Vagina (tissue), 2 donors: ENCODE measurements around the gene MAIP1. TPM values are rescaled to one million over a fixed set of nuclear protein-coding genes. Genes with fewer than 3 reads are reported as not detected.

ENCODE experiments used
- DNase-seq, 2 donors: peaks; one replicate each; pipeline ENCODE4 v3.0.0-alpha.2; 2017; ENCODE audit errors: extremely low spot score in 2 of 2
- H3K27ac ChIP-seq: fragments of 200-600 bp; sonication (generic); one replicate; pipeline ENCODE4 v1.5.1; 2019
- H3K27me3 ChIP-seq: fragments of 200-600 bp; sonication (generic); one replicate; pipeline ENCODE4 v1.5.1; 2019
- H3K36me3 ChIP-seq, 2 donors: fragments of 200-600 bp; sonication (generic); one replicate each; pipeline ENCODE4 v1.5.1; 2017 to 2019
- H3K4me1 ChIP-seq: fragments of 200-600 bp; sonication (generic); one replicate; pipeline ENCODE4 v1.5.1; 2019
- H3K4me3 ChIP-seq, 2 donors: fragments of 200-600 bp; sonication (generic); 1 replicate in 1 of 2; 2 replicates in 1 of 2; pipeline ENCODE4 v1.5.1; 2016 to 2019
- H3K9me3 ChIP-seq: fragments of 200-600 bp; sonication (generic); one replicate; pipeline ENCODE4 v1.5.1; 2019
- CTCF ChIP-seq, 3 experiments: fragments of 450-650 bp in 2 of 3; fragments of 200-600 bp in 1 of 3; sonication (generic) in 1 of 3; IDR thresholded peaks; one replicate each; pipeline ENCODE4 v1.5.1; 2017 to 2019; ENCODE audit warnings: antibody characterized with exemption in 3 of 3, mild to moderate bottlenecking in 2 of 3, moderate library complexity in 2 of 3
- POLR2A ChIP-seq, 2 donors: fragments of 450-650 bp; IDR thresholded peaks; one replicate each; pipeline ENCODE4 v1.6.1; 2017; ENCODE audit warnings: antibody characterized with exemption in 2 of 2, mild to moderate bottlenecking in 2 of 2, moderate library complexity in 2 of 2
- POLR2AphosphoS5 ChIP-seq, 2 donors: sonication (generic); formaldehyde crosslinking; IDR thresholded peaks; one replicate each; pipeline ENCODE4 v1.9.0; 2017; ENCODE audit warnings: antibody characterized with exemption in 2 of 2, mild to moderate bottlenecking in 2 of 2, low read depth in 1 of 2; ENCODE audit not compliant: insufficient read depth in 1 of 2
- intact Hi-C: fragments of 100-400 bp; cut with DNase I; formaldehyde crosslinking; loops from one replicate; pipeline ENCODE4 v1.15.1; 2023
- total RNA-seq: library from RNA; depleted of rRNA; stranded (reverse); fragments of >200 nt; gene quantifications from one replicate; pipeline ENCODE4 v1.2.3, GENCODE V29; 2016

Gene MAIP1
- total RNA-seq, 1 donor from 2014 or later = 16.0 TPM

DNA sequence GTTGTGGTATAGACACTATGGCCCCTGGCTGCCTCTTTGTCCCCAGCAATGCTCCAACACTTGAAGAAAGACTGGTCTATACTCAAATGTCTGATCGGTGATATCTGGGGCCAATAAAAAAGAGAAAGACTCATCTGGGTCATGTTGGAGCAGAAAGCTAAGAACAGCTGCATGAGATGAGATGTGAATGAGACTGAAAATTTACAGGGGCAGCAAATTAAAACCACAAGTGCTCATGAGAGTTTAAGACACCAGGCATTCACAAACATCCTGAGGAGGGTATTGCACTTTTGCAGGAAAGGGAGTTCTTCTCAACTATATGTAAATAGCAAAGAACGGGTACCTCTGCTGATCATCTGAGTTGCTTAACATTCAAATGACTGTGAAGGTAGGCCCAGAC, 36.3 kb downstream of the MAIP1 start:
- intact Hi-C loops = no loop called here
- Histone ChIP-seq H3K9me3 (no peaks in the 10 kb centered on the region), H3K27me3 (no peaks in the 10 kb centered on the region), H3K27ac (no peak overlapping the region), H3K4me3 (no peak overlapping the region), H3K4me1 (peaks cover 15% of the 10 kb centered on the region), H3K36me3 (no peaks in the 10 kb centered on the region)
- DNase-seq = no peak
- TF ChIP-seq POLR2AphosphoS5 (IDR thresholded peaks at IDR 0.05; ENCODE audit: insufficient read depth in 1 of 2, low read depth in 1 of 2) (no peak), CTCF (IDR thresholded peaks at IDR 0.05) (no peak), POLR2A (IDR thresholded peaks at IDR 0.05) (no peak)

GRCh38 chr2:199992296-199992695, 36.9 kb downstream of the MAIP1 start:
- peaks cover 13% of the 10 kb centered on the region for H3K4me1 ChIP-seq
- intact Hi-C loops = no loop called here
- DNase-seq = no peak
- H3K9me3 ChIP-seq = no peaks in the 10 kb centered on the region
- H3K36me3 ChIP-seq = no peaks in the 10 kb centered on the region
- H3K4me3 ChIP-seq = no peak overlapping the region
- H3K27me3 ChIP-seq = no peaks in the 10 kb centered on the region
- TF ChIP-seq CTCF (IDR thresholded peaks at IDR 0.05) (no peak), POLR2A (IDR thresholded peaks at IDR 0.05) (no peak), POLR2AphosphoS5 (IDR thresholded peaks at IDR 0.05; ENCODE audit: insufficient read depth in 1 of 2, low read depth in 1 of 2) (no peak)
- H3K27ac ChIP-seq = no peak overlapping the region

- Histone ChIP-seq H3K4me3 (no peak overlapping the region), H3K4me1 (no peaks in the 10 kb centered on the region), H3K9me3 (no peaks in the 10 kb centered on the region), H3K36me3 (no peaks in the 10 kb centered on the region), H3K27me3 (no peaks in the 10 kb centered on the region), H3K27ac (no peak overlapping the region)
- DNase-seq = no peak
- intact Hi-C loops = no loop called here
- TF ChIP-seq POLR2A (IDR thresholded peaks at IDR 0.05) = no peak
- no peak for TF ChIP-seq POLR2AphosphoS5 (IDR thresholded peaks at IDR 0.05; ENCODE audit: insufficient read depth in 1 of 2, low read depth in 1 of 2)
- TF ChIP-seq CTCF (IDR thresholded peaks at IDR 0.05) = no peak
Measured at GRCh38 chr2:199994371-199994770, 39.0 kb downstream of the MAIP1 start.

GRCh38 chr2:199994896-199995295, 39.5 kb downstream of the MAIP1 start:
- no peak overlapping the region for H3K27ac ChIP-seq
- intact Hi-C loops = no loop called here
- no peaks in the 10 kb centered on the region for H3K36me3 ChIP-seq
- DNase-seq = no peak
- no peaks in the 10 kb centered on the region for H3K9me3 ChIP-seq
- H3K27me3 ChIP-seq = no peaks in the 10 kb centered on the region
- no peak overlapping the region for H3K4me3 ChIP-seq
- TF ChIP-seq CTCF (IDR thresholded peaks at IDR 0.05) (no peak), POLR2AphosphoS5 (IDR thresholded peaks at IDR 0.05; ENCODE audit: insufficient read depth in 1 of 2, low read depth in 1 of 2) (no peak), POLR2A (IDR thresholded peaks at IDR 0.05) (no peak)
- no peaks in the 10 kb centered on the region for H3K4me1 ChIP-seq

DNA sequence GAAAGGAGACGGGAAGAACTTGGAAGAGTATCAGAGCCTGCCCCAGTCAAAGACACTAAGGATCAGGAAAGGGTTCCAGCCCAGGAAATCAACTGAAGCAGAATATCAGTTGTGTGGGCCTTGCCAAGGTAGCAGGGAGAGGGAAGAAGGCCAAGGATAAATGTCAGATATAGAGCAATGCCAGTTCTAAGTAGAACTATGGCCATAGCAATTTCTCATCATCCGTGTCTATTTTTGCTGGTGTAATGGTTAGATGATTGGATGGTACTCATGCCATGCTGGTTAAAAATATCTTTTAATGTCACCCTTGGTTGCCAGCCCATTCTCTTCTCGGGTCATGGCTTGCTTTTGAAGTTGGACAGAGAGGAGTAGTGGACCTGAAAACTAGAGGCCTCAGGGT, 41.9 kb downstream of the MAIP1 start:
- no peak for DNase-seq
- H3K4me1 ChIP-seq = no peaks in the 10 kb centered on the region
- no peak overlapping the region for H3K27ac ChIP-seq
- no peak overlapping the region for H3K4me3 ChIP-seq
- TF ChIP-seq CTCF (IDR thresholded peaks at IDR 0.05) = no peak
- TF ChIP-seq POLR2AphosphoS5 (IDR thresholded peaks at IDR 0.05; ENCODE audit: insufficient read depth in 1 of 2, low read depth in 1 of 2) = no peak
- no peak for TF ChIP-seq POLR2A (IDR thresholded peaks at IDR 0.05)
- no peaks in the 10 kb centered on the region for H3K9me3 ChIP-seq
- intact Hi-C loops = no loop called here
- no peaks in the 10 kb centered on the region for H3K36me3 ChIP-seq
- no peaks in the 10 kb centered on the region for H3K27me3 ChIP-seq
